ENCODE results near the gene ARHGAP44. TPM values are rescaled to one million over a fixed set of nuclear protein-coding genes. Genes with fewer than 3 reads are reported as not detected.

ARHGAP44 gene
- polyA plus RNA-seq, 1 experiment, result 0.40 TPM

GRCh38 chr17:12911239-12911638 lies 121.9 kb downstream of the ARHGAP44 start:
- Histone ChIP-seq H3K4me3 (ENCODE audit: low read depth, low read length) (no peak overlapping the region), H3K36me3 (ENCODE audit: control insufficient read depth, insufficient read depth, low read length) (no peaks in the 10 kb centered on the region), H3K27me3 (ENCODE audit: control insufficient read depth, insufficient read depth, low read length) (no peaks in the 10 kb centered on the region)
- ChIA-PET CTCF (no interaction called here), POLR2A (no interaction called here)
- DNase-seq (ENCODE audit: low read depth), result no peak
- TF ChIP-seq, protein P1, sequence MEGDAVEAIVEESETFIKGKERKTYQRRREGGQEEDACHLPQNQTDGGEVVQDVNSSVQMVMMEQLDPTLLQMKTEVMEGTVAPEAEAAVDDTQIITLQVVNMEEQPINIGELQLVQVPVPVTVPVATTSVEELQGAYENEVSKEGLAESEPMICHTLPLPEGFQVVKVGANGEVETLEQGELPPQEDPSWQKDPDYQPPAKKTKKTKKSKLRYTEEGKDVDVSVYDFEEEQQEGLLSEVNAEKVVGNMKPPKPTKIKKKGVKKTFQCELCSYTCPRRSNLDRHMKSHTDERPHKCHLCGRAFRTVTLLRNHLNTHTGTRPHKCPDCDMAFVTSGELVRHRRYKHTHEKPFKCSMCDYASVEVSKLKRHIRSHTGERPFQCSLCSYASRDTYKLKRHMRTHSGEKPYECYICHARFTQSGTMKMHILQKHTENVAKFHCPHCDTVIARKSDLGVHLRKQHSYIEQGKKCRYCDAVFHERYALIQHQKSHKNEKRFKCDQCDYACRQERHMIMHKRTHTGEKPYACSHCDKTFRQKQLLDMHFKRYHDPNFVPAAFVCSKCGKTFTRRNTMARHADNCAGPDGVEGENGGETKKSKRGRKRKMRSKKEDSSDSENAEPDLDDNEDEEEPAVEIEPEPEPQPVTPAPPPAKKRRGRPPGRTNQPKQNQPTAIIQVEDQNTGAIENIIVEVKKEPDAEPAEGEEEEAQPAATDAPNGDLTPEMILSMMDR (IDR thresholded peaks at IDR 0.05; ENCODE audit: insufficient read depth, low read depth, low read length), result no peak

GRCh38 chr17:12917399-12917798 lies 128.1 kb downstream of the ARHGAP44 start:
- CTCF ChIA-PET, result interaction anchor here (0.5 kb wide), 1 partner anchor 20 kb away, joined by 3 read pairs; no protein-coding TSS in a partner anchor
- no peaks in the 10 kb centered on the region for H3K36me3 ChIP-seq (ENCODE audit: control insufficient read depth, insufficient read depth, low read length)
- no peak for DNase-seq (ENCODE audit: low read depth)
- no peak overlapping the region for H3K4me3 ChIP-seq (ENCODE audit: low read depth, low read length)
- TF ChIP-seq, protein P1 (IDR thresholded peaks at IDR 0.05; ENCODE audit: insufficient read depth, low read depth, low read length), result no peak
- POLR2A ChIA-PET, result no interaction called here
- no peaks in the 10 kb centered on the region for H3K27me3 ChIP-seq (ENCODE audit: control insufficient read depth, insufficient read depth, low read length)

DNA sequence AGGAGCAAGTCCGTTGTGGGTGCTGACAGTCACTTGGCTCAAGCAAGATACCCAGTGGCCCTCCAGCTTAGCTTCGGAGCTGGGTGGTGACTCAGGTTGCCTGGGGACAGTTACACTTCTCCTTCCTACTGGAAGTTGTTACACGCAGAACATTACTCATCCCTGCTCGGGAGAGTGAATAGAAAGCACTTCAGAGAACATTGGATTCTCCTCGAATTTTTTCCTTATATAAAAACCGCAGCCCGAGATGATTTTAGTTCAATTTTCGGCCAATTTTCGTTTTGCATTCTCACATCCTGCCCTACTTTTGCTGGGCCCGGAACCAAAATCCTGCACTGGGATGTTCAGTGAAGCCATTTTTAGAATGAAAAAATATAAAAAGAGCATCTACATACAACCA lies 128.8 kb downstream of the ARHGAP44 start:
- POLR2A ChIA-PET, result no interaction called here
- H3K27me3 ChIP-seq (ENCODE audit: control insufficient read depth, insufficient read depth, low read length), result no peaks in the 10 kb centered on the region
- no peak for DNase-seq (ENCODE audit: low read depth)
- TF ChIP-seq, protein P1 (IDR thresholded peaks at IDR 0.05; ENCODE audit: insufficient read depth, low read depth, low read length), result no peak
- H3K4me3 ChIP-seq (ENCODE audit: low read depth, low read length), result no peak overlapping the region
- CTCF ChIA-PET, result interaction anchor here (0.6 to 0.7 kb wide), 2 partner anchors 14 to 84 kb away, joined by 3 to 4 read pairs; no protein-coding TSS in a partner anchor
- no peaks in the 10 kb centered on the region for H3K36me3 ChIP-seq (ENCODE audit: control insufficient read depth, insufficient read depth, low read length)

DNA sequence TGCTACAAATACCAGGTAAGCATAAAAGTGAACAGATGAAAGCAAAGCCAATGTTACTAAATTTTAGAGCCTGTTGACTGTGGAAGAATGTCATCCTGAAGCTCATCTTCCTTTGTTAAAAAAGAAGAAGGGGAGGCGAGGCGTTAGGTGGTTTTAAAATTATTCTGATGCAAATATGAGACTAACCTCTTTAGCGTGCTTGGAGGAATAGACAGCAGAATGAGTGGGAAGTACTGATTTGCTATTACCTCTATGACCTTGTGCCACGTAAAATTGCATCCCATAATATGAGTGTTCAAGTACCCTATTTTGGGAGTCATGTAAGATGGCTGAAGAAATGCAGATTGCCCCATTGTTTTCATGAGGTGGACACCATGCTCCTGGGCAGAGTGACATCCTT lies 132.8 kb downstream of the ARHGAP44 start:
- no peaks in the 10 kb centered on the region for H3K27me3 ChIP-seq (ENCODE audit: control insufficient read depth, insufficient read depth, low read length)
- CTCF ChIA-PET, result no interaction called here

DNA sequence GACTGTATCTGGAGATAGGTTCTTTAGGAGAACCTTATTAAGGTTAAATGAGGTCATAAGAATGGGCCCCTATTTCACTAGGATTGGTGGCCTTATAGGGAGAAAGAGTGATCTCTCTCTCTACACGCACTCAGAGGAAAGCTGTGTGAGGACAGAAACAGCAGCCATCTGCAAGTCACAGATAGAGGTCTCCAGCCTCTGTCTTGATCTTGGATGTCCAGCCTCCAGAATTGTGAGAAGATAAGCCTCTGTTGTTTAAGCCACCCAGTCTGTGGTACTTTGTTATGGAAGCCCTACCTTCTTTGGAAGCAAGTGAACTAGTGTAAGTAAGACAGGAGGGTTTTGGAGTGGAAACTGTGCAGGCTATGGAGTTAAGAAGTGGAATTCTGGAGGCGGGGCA lies 135.3 kb downstream of the ARHGAP44 start:
- POLR2A ChIA-PET, result no interaction called here
- Histone ChIP-seq H3K36me3 (ENCODE audit: control insufficient read depth, insufficient read depth, low read length) (no peaks in the 10 kb centered on the region), H3K4me3 (ENCODE audit: low read depth, low read length) (no peak overlapping the region), H3K27me3 (ENCODE audit: control insufficient read depth, insufficient read depth, low read length) (no peaks in the 10 kb centered on the region)
- TF ChIP-seq, protein P1 (IDR thresholded peaks at IDR 0.05; ENCODE audit: insufficient read depth, low read depth, low read length), result no peak
- no peak for DNase-seq (ENCODE audit: low read depth)
- CTCF ChIA-PET, result no interaction called here

More for the DNA sequence above, 132.8 kb downstream of the ARHGAP44 start:
- POLR2A ChIA-PET, result no interaction called here
- Histone ChIP-seq H3K36me3 (ENCODE audit: control insufficient read depth, insufficient read depth, low read length) (no peaks in the 10 kb centered on the region), H3K4me3 (ENCODE audit: low read depth, low read length) (no peak overlapping the region)
- DNase-seq (ENCODE audit: low read depth), result no peak
- TF ChIP-seq, protein P1 (IDR thresholded peaks at IDR 0.05; ENCODE audit: insufficient read depth, low read depth, low read length), result no peak

Measured in BJ (cell line).